AG09319 (cell line): ENCODE data around the gene KIRREL3.

Experiments used
- DNase-seq: peaks from one replicate; pipeline ENCODE4 v3.0.0-alpha.2; 2010; ENCODE audit warnings: low read depth; ENCODE audit errors: extremely low read depth
- CTCF ChIP-seq: IDR thresholded peaks from 2 replicates; pipeline ENCODE4 v1.5.1; 2011; ENCODE audit warnings: low read depth, mild to moderate bottlenecking, inconsistent platforms, low read length, moderate library complexity

The KIRREL3 gene

GRCh38 chr11:126598344-126599216 is 402.0 kb downstream of the KIRREL3 start:
- no peak for DNase-seq

GRCh38 chr11:126597041-126597440 is 403.5 kb downstream of the KIRREL3 start:
- no peak for TF ChIP-seq CTCF

More at GRCh38 chr11:126598344-126599216, 402.0 kb downstream of the KIRREL3 start:
- TF ChIP-seq CTCF, result no peak

GRCh38 chr11:126596474-126596873 is 404.1 kb downstream of the KIRREL3 start:
- no peak for DNase-seq
- TF ChIP-seq CTCF, result no peak

More at GRCh38 chr11:126597041-126597440, 403.5 kb downstream of the KIRREL3 start:
- DNase-seq, result no peak

GRCh38 chr11:126595560-126595959 is 405.0 kb downstream of the KIRREL3 start:
- DNase-seq, result no peak

GRCh38 chr11:126594921-126595367 is 405.6 kb downstream of the KIRREL3 start:
- no peak for TF ChIP-seq CTCF
- DNase-seq, result no peak

More at GRCh38 chr11:126595560-126595959, 405.0 kb downstream of the KIRREL3 start:
- TF ChIP-seq CTCF, result no peak

GRCh38 chr11:126592496-126593410 is 407.8 kb downstream of the KIRREL3 start:
- DNase-seq, result no peak
- TF ChIP-seq CTCF, result no peak
